ENCODE measurements around the gene PSMB4. TPM values are rescaled to one million over a fixed set of nuclear protein-coding genes. Genes with fewer than 3 reads are reported as not detected.
"Not testable (repeated sequence)": the region's sequence is repeated elsewhere in the genome, so short reads cannot be mapped to it uniquely, and the experiment has no call there.

The PSMB4 gene
- total RNA-seq, 2 experiments from 2014 or later = 316 to 324 TPM

DNA sequence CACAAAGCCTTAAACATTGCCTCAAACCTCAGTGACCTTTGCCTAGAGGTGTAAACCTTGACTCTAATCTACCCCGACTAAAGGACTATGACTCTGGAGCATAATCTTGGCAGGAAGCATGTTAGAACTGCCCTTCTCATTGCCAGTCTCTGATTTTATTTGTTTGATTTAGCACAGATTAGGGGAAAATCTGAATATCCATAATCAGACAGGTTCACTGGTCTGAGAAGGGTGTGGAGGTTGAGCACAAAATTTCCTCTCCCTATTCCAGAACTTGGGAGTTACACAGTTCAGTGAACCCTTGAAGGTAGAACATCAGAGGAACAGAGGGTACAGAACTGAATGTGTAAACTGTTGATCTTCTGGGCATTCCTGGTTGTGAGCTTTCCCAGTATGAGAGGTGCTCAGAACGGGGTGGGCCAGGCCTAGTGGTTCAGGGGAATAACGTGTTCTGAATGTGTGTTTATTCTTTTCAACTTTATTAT lies 8.3 kb upstream of the PSMB4 start:
- Mint-ChIP-seq H3K27me3 (no peaks in the 10 kb centered on the region), H3K36me3 (ENCODE audit: low read depth) (no peaks in the 10 kb centered on the region), H3K9me3 (no peaks in the 10 kb centered on the region), H3K4me1 (ENCODE audit: low read depth) (no peaks in the 10 kb centered on the region), H3K4me3 (no peak overlapping the region), H3K27ac (no peak overlapping the region)
- TF ChIP-seq, protein P1, sequence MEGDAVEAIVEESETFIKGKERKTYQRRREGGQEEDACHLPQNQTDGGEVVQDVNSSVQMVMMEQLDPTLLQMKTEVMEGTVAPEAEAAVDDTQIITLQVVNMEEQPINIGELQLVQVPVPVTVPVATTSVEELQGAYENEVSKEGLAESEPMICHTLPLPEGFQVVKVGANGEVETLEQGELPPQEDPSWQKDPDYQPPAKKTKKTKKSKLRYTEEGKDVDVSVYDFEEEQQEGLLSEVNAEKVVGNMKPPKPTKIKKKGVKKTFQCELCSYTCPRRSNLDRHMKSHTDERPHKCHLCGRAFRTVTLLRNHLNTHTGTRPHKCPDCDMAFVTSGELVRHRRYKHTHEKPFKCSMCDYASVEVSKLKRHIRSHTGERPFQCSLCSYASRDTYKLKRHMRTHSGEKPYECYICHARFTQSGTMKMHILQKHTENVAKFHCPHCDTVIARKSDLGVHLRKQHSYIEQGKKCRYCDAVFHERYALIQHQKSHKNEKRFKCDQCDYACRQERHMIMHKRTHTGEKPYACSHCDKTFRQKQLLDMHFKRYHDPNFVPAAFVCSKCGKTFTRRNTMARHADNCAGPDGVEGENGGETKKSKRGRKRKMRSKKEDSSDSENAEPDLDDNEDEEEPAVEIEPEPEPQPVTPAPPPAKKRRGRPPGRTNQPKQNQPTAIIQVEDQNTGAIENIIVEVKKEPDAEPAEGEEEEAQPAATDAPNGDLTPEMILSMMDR (IDR thresholded peaks at IDR 0.05) = no peak
- ChIA-PET POLR2A (no interaction called here), CTCF (no interaction called here)
- no peaks in the 10 kb centered on the region for H3K4me1 ChIP-seq (ENCODE audit: insufficient read depth, low read length)
- H3K27me3 ChIP-seq (ENCODE audit: control insufficient read depth in 1 of 2, insufficient read depth in 2 of 2, low read length in 2 of 2) = no peaks in the 10 kb centered on the region
- DNase-seq (no peak), ATAC-seq (ENCODE audit: poor library complexity) (no peak)
- no peaks in the 10 kb centered on the region for H3K36me3 ChIP-seq (ENCODE audit: insufficient read depth, low read length)
- H3K4me3 ChIP-seq (ENCODE audit: low read length) = no peak overlapping the region
- intact Hi-C loops (cut with DNase I, micrococcal nuclease) = no loop called here
- H3K27ac ChIP-seq (ENCODE audit: low read depth in 1 of 2, low read length in 2 of 2) = no peak overlapping the region
- no peaks in the 10 kb centered on the region for H3K9me3 ChIP-seq (ENCODE audit: control insufficient read depth in 1 of 2, insufficient read depth in 1 of 2, low read length in 2 of 2)

DNA sequence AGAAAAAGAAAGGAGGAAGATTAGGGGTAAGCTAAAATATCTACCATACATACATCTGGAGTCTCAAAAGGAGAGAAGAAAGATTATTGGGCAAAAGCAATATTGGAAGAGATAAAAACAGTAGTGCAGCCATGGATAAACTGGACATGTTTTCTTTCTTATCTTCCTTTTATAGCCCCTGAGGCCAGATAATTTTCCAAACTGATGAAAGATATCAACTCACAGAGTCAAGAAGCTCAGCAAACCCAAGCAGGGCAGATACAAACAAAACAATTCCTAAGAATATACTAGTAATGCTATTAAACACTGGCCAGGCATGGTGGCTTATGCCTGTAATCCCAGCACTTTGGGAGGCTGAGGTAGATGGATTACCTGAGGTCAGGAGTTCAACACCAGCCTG lies 5.8 kb upstream of the PSMB4 start:
- Histone ChIP-seq H3K36me3 (ENCODE audit: insufficient read depth, low read length) (no peaks in the 10 kb centered on the region), H3K9me3 (ENCODE audit: control insufficient read depth in 1 of 2, insufficient read depth in 1 of 2, low read length in 2 of 2) (no peaks in the 10 kb centered on the region), H3K27me3 (ENCODE audit: control insufficient read depth in 1 of 2, insufficient read depth in 2 of 2, low read length in 2 of 2) (no peaks in the 10 kb centered on the region), H3K4me1 (ENCODE audit: insufficient read depth, low read length) (peaks cover 3% of the 10 kb centered on the region), H3K27ac (ENCODE audit: low read depth in 1 of 2, low read length in 2 of 2) (no peak overlapping the region), H3K4me3 (ENCODE audit: low read length) (no peak overlapping the region)
- Mint-ChIP-seq H3K27ac (no peak overlapping the region), H3K9me3 (no peaks in the 10 kb centered on the region), H3K4me3 (no peak overlapping the region), H3K4me1 (ENCODE audit: low read depth) (no peaks in the 10 kb centered on the region), H3K27me3 (no peaks in the 10 kb centered on the region), H3K36me3 (ENCODE audit: low read depth) (no peaks in the 10 kb centered on the region)
- ATAC-seq (ENCODE audit: poor library complexity) (no peak), DNase-seq (no peak)
- POLR2A ChIA-PET = no interaction called here
- TF ChIP-seq, protein P1 (IDR thresholded peaks at IDR 0.05) = no peak
- CTCF ChIA-PET = no interaction called here
- intact Hi-C loops (cut with DNase I, micrococcal nuclease) = no loop called here

DNA sequence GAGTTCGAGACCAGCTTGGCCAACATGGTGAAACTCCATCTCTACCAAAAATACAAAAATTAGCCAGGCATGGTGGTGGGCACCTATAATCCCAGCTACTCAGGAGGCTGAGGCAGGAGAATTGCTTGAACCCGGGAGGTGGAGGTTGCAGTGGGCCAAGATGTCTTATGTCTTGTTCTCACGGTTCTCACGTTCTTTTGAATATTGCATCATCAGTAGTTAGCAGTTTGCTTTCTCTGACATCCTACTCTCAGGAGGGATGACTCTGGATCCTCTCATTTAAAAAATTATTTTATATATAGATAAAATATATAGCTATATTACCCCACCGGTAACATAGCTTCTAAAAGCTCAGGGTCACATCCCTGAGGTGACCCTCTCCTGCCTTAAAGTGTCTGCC lies 3.1 kb upstream of the PSMB4 start:
- peaks cover 22% of the 10 kb centered on the region for H3K4me1 Mint-ChIP-seq (ENCODE audit: low read depth)
- H3K27me3 Mint-ChIP-seq; DNase-seq; H3K27me3 ChIP-seq (ENCODE audit: control insufficient read depth in 1 of 2, insufficient read depth in 2 of 2, low read length in 2 of 2); H3K9me3 ChIP-seq (ENCODE audit: control insufficient read depth in 1 of 2, insufficient read depth in 1 of 2, low read length in 2 of 2); H3K4me3 ChIP-seq (ENCODE audit: low read length); CTCF ChIA-PET; H3K36me3 ChIP-seq (ENCODE audit: insufficient read depth, low read length); ATAC-seq (ENCODE audit: poor library complexity); H3K27ac ChIP-seq (ENCODE audit: low read depth in 1 of 2, low read length in 2 of 2); H3K9me3 Mint-ChIP-seq: not testable (repeated sequence)
- peak overlapping the region; percentile 42 for H3K27ac Mint-ChIP-seq
- intact Hi-C loops (cut with DNase I, micrococcal nuclease) = loop anchor here (2.0 to 5.0 kb wide), 5 partner anchors 47 to 114 kb away; partner anchors contain the start of genes PI4KB (in 1 of the 2), RFX5 (in 1 of the 2) and ZNF687 (in 1 of the 2)
- peaks cover 22% of the 10 kb centered on the region for H3K36me3 Mint-ChIP-seq (ENCODE audit: low read depth)
- POLR2A ChIA-PET = interaction anchor here (1.5 kb wide), 1 partner anchor 49 kb away, joined by 3 read pairs; the partner anchor contains the start of gene RFX5
- peak overlapping the region; percentile 30 for H3K4me3 Mint-ChIP-seq
- peaks cover 27% of the 10 kb centered on the region for H3K4me1 ChIP-seq (ENCODE audit: insufficient read depth, low read length)

Measured in CD4-positive, alpha-beta T cell (primary cell).